Lung (tissue), 12 donors: Measurements from ENCODE around the gene CCDC148. TPM values are rescaled to one million over a fixed set of nuclear protein-coding genes. Genes with fewer than 3 reads are reported as not detected.

Experiments
- ATAC-seq: fragments of 200-7000 bp; cut with Tn5 transposase; one replicate; pipeline ENCODE4 v1.9.1; 2020; ENCODE audit warnings: moderate number of reproducible peaks; ENCODE audit not compliant: insufficient read depth, low FRiP score
- DNase-seq, 3 donors: peaks; one replicate each; pipeline ENCODE4 v3.0.0-alpha.2; 2013 to 2017
- H3K27ac ChIP-seq, 2 donors: one replicate each; pipeline ENCODE4 v1.5.1; 2013; ENCODE audit warnings: mild to moderate bottlenecking in 2 of 2, moderate library complexity in 2 of 2, control low read depth in 1 of 2, inconsistent platforms in 1 of 2, low read depth in 1 of 2, low read length in 1 of 2
- H3K27me3 ChIP-seq, 3 donors: one replicate each; pipeline ENCODE4 v1.5.1; 2013; ENCODE audit warnings: low read length in 2 of 3; ENCODE audit not compliant: control insufficient read depth in 3 of 3, insufficient read depth in 3 of 3
- H3K36me3 ChIP-seq, 4 donors: one replicate each; pipeline ENCODE4 v1.5.1; 2013; ENCODE audit warnings: low read length in 4 of 4, mild to moderate bottlenecking in 1 of 4, moderate library complexity in 1 of 4; ENCODE audit not compliant: control insufficient read depth in 4 of 4, insufficient read depth in 4 of 4
- H3K4me1 ChIP-seq, 5 donors: one replicate each; pipeline ENCODE4 v1.5.1; 2013; ENCODE audit warnings: low read length in 5 of 5, mild to moderate bottlenecking in 2 of 5, moderate library complexity in 1 of 5; ENCODE audit not compliant: control insufficient read depth in 5 of 5, insufficient read depth in 5 of 5
- H3K4me3 ChIP-seq: one replicate; pipeline ENCODE4 v1.5.1; 2013; ENCODE audit warnings: mild to moderate bottlenecking, control low read depth, moderate library complexity
- H3K9ac ChIP-seq, 2 donors: one replicate each; pipeline ENCODE4 v1.5.1; 2013; ENCODE audit warnings: low read length in 2 of 2, control low read depth in 1 of 2; ENCODE audit not compliant: insufficient read depth in 1 of 2
- H3K9me3 ChIP-seq, 4 donors: one replicate each; pipeline ENCODE4 v1.5.1; 2013; ENCODE audit warnings: low read length in 3 of 4, mild to moderate bottlenecking in 1 of 4, moderate library complexity in 1 of 4; ENCODE audit not compliant: control insufficient read depth in 4 of 4, insufficient read depth in 3 of 4
- CTCF ChIP-seq: IDR thresholded peaks from 2 replicates; pipeline ENCODE4 v1.5.1; 2012; ENCODE audit warnings: mild to moderate bottlenecking; ENCODE audit errors: control extremely low read depth, extremely low read depth
- WGBS, 2 donors: extraction: QIAGEN DNeasy Blood & Tissue Kit; methylation state at CpG; one replicate each; pipeline ENCODE4 v1.1.7; 2013; 5-methylcytosine and 5-hydroxymethylcytosine counted together
- polyA plus RNA-seq, 2 donors: library from polyadenylated mRNA; stranded (reverse); fragments of 200-250 nt; gene quantifications; one replicate each; pipeline ENCODE4 v1.2.1, GENCODE V29; 2013
- total RNA-seq, 2 donors: library from RNA; depleted of rRNA in 1 of 2; stranded (reverse); fragments of >200 nt in 1 of 2; gene quantifications; one replicate each; pipeline ENCODE4 v1.2.1, GENCODE V29; 2014 to 2021
- donor health status: control.
- donor health status: control.
- donor health status: Bipolar disorder and iron deficiency.
- donor health status: healthy.
- donor health status: DM: yes; HTN: yes; CAD: no.

The CCDC148 gene
- total and polyA plus RNA-seq, 4 donors: 0.61 to 8.6 (median 2.5) TPM

- no peak for TF ChIP-seq CTCF
- DNase-seq: no peak
- Histone ChIP-seq H3K27ac (no peak overlapping the region), H3K36me3 (peaks cover 0 to 2% (median 0%) of the 10 kb centered on the region in 4 donors), H3K9ac (no peak overlapping the region), H3K27me3 (no peaks in the 10 kb centered on the region), H3K9me3 (no peaks in the 10 kb centered on the region), H3K4me1 (peaks cover 0 to 18% (median 10%) of the 10 kb centered on the region in 5 donors), H3K4me3 (no peak overlapping the region)
- ATAC-seq: no peak
- 92 to 95% methylated on average over 3 of the region's 3 CpGs for WGBS, 2 donors
Measured at GRCh38 chr2:158498749-158499136, 42.2 kb upstream of the CCDC148 start.

GRCh38 chr2:158498043-158498748 lies 41.6 kb upstream of the CCDC148 start:
- ATAC-seq (no peak), DNase-seq (no peak)
- Histone ChIP-seq H3K27ac (no peak overlapping the region), H3K9ac (no peak overlapping the region), H3K27me3 (no peaks in the 10 kb centered on the region), H3K4me3 (no peak overlapping the region), H3K36me3 (peaks cover 0 to 2% (median 0%) of the 10 kb centered on the region in 4 donors), H3K4me1 (peaks cover 0 to 18% (median 14%) of the 10 kb centered on the region in 5 donors), H3K9me3 (no peaks in the 10 kb centered on the region)
- TF ChIP-seq CTCF: no peak

- Histone ChIP-seq H3K4me1 (peaks cover 0 to 11% (median 9%) of the 10 kb centered on the region in 5 donors), H3K36me3 (peaks cover 0 to 2% (median 0%) of the 10 kb centered on the region in 4 donors), H3K4me3 (no peak overlapping the region), H3K27ac (no peak overlapping the region), H3K9ac (no peak overlapping the region), H3K9me3 (no peaks in the 10 kb centered on the region), H3K27me3 (no peaks in the 10 kb centered on the region)
- no peak for DNase-seq
- WGBS, 2 donors: 70 to 79% methylated on average over 1 of the region's 1 CpG
- no peak for ATAC-seq
- no peak for TF ChIP-seq CTCF
Measured at GRCh38 chr2:158497486-158497885, 40.9 kb upstream of the CCDC148 start.
